Spleen (tissue), 7 donors: ENCODE data around the gene SH3BGRL3.

ENCODE experiments used
- POLR2A ChIP-seq, 3 donors: fragments of 450-650 bp; IDR thresholded peaks; one replicate each; pipeline ENCODE4 v1.5.1; 2017; ENCODE audit warnings: antibody characterized with exemption in 3 of 3, mild to moderate bottlenecking in 1 of 3
- POLR2AphosphoS5 ChIP-seq, 3 donors: sonication (generic); formaldehyde crosslinking; IDR thresholded peaks; one replicate each; pipeline ENCODE4 v1.5.1; 2017; ENCODE audit warnings: antibody characterized with exemption in 3 of 3
- TF ChIP-seq, protein P1 (sequence below), 11 experiments: fragments of 200-600 bp in 7 of 11; fragments of 450-650 bp in 4 of 11; sonication (generic) in 4 of 11; IDR thresholded peaks in 8 of 11; conservative IDR thresholded peaks in 3 of 11; 1 replicate in 7 of 11; 2 replicates in 4 of 11; pipeline versions ENCODE4 v1.4.0 to v1.8.0; 2016 to 2021; ENCODE audit warnings: antibody characterized with exemption in 11 of 11, inconsistent platforms in 4 of 11, mild to moderate bottlenecking in 1 of 11
- donor health status: DM: no; HTN: no; CAD: no; lungs with moderate emphysema.
- donor health status: DM: no; HTN: no; CAD: no.
- donor health status: DM: no; HTN: no; CAD: no.

DNA sequence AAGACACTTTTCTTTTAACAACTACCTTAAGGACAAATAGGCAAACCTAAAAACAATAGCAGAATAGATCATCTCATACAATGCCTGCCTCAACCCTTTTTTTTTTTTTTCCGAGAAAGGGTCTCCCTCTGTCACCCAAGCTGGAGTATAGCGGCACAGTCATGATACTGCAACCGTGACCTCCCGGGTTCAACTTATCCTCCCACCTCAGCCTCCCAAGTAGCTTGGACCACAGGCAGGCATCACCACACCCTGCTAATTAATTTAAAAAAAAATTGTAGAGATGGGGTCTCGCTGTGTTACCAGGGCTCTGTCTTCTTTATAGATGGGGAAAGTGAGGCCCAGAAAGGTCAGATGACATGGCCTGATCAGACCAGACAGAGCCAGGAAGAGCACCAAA is 7.9 kb downstream of the SH3BGRL3 start:
- TF ChIP-seq, protein P1, sequence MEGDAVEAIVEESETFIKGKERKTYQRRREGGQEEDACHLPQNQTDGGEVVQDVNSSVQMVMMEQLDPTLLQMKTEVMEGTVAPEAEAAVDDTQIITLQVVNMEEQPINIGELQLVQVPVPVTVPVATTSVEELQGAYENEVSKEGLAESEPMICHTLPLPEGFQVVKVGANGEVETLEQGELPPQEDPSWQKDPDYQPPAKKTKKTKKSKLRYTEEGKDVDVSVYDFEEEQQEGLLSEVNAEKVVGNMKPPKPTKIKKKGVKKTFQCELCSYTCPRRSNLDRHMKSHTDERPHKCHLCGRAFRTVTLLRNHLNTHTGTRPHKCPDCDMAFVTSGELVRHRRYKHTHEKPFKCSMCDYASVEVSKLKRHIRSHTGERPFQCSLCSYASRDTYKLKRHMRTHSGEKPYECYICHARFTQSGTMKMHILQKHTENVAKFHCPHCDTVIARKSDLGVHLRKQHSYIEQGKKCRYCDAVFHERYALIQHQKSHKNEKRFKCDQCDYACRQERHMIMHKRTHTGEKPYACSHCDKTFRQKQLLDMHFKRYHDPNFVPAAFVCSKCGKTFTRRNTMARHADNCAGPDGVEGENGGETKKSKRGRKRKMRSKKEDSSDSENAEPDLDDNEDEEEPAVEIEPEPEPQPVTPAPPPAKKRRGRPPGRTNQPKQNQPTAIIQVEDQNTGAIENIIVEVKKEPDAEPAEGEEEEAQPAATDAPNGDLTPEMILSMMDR (IDR thresholded peaks at IDR 0.05 in 8 of 11, conservative IDR thresholded peaks at IDR 0.05 in 3 of 11): no peak
- TF ChIP-seq POLR2A (IDR thresholded peaks at IDR 0.05) (no peak), POLR2AphosphoS5 (IDR thresholded peaks at IDR 0.05) (no peak)
